Transverse colon (tissue), 4 donors: ENCODE data around the gene MED6.

ENCODE experiments used
- CTCF ChIP-seq, 5 experiments: fragments of 200-600 bp in 3 of 5; fragments of 450-650 bp in 2 of 5; sonication (generic) in 3 of 5; IDR thresholded peaks; 1 replicate in 2 of 5; 2 replicates in 3 of 5; pipeline ENCODE4 v1.5.1; 2016 to 2017; ENCODE audit warnings: antibody characterized with exemption in 5 of 5, inconsistent platforms in 3 of 5, mild to moderate bottlenecking in 2 of 5, moderate library complexity in 1 of 5
- EP300 ChIP-seq: sonication (generic); formaldehyde crosslinking; IDR thresholded peaks from one replicate; pipeline ENCODE4 v1.6.1; 2017; ENCODE audit warnings: antibody characterized with exemption, low read depth
- POLR2A ChIP-seq: fragments of 450-650 bp; IDR thresholded peaks from one replicate; pipeline ENCODE4 v1.6.1; 2016; ENCODE audit warnings: antibody characterized with exemption, mild to moderate bottlenecking, moderate library complexity
- POLR2AphosphoS5 ChIP-seq, 3 donors: sonication (generic); formaldehyde crosslinking; IDR thresholded peaks; one replicate each; pipeline ENCODE4 v1.6.1; 2016; ENCODE audit warnings: antibody characterized with exemption in 3 of 3

DNA sequence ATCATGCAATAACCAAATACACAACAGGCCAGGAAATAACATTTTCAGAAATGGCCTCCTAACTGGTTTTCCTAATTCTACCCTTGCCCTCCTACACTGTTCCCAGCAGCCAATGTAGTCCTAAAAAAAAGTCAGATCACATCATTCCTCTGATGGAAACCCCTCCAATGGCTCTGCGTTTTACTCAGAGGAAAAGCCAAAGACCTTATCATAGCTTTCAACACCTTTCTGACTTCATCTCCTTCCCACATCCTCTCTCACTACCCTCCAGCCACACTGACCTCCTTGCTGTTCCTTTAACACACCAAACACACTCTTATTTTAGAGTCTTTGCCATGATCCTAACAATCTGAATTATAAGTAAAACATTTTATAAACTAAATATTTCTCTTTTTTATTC is 1.1 kb downstream of the MED6 start:
- no peak for TF ChIP-seq CTCF (IDR thresholded peaks at IDR 0.05)
- no peak for TF ChIP-seq POLR2A
- no peak for TF ChIP-seq POLR2AphosphoS5 (IDR thresholded peaks at IDR 0.05)
- TF ChIP-seq EP300, result no peak
